ENCODE data around the gene GPX6.

Gene GPX6

DNA sequence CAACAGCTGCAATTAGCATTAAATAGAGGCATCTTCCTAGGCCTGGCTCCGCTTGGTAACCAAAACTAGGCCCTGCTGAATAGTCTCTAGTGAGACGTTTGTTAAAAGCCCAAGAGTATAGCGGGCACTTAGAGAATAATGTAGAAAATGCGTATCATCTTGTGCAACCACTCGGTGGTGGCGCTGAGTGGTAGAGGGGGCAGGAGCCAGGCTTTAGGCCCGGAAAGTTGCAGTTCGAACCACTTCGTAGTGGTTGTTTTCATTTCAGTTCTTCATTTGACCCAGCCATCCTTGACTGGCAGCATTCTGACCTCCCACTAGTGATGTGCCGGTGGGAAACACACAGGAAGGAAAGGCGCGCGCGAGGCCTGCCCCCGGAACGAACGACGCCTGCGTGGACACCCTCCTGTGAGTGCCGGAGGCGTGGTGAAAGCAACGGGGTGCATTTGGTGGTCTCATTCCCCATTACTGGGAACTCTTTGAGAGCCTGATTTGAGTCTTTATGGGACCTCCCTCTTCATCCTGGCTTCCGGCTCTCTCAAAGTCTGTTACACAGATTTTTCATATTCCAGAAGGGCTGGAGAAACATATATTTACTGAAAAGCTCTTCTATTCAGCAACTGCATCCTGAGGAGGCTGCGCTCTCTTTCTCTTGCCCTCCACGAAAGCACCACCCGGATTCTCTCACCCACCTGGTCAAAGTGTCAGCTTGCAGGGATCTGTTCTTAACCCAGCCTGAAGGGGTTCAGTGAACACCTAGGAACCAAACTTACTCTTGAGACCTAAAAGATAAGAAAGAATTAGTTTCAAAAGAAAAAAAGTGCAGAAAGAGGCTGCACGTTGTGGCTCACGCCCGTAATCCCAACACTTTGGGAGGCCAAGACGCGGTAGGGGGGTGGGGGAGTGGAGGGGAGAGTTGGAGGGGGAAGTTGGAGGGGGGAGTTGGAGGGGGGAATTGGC lies 28.3 kb upstream of the GPX6 start:
- TF ChIP-seq SIN3A (IDR thresholded peaks at IDR 0.05; ENCODE audit: borderline replicate concordance, insufficient read depth, low read length): no peak
- TF ChIP-seq, protein P1, sequence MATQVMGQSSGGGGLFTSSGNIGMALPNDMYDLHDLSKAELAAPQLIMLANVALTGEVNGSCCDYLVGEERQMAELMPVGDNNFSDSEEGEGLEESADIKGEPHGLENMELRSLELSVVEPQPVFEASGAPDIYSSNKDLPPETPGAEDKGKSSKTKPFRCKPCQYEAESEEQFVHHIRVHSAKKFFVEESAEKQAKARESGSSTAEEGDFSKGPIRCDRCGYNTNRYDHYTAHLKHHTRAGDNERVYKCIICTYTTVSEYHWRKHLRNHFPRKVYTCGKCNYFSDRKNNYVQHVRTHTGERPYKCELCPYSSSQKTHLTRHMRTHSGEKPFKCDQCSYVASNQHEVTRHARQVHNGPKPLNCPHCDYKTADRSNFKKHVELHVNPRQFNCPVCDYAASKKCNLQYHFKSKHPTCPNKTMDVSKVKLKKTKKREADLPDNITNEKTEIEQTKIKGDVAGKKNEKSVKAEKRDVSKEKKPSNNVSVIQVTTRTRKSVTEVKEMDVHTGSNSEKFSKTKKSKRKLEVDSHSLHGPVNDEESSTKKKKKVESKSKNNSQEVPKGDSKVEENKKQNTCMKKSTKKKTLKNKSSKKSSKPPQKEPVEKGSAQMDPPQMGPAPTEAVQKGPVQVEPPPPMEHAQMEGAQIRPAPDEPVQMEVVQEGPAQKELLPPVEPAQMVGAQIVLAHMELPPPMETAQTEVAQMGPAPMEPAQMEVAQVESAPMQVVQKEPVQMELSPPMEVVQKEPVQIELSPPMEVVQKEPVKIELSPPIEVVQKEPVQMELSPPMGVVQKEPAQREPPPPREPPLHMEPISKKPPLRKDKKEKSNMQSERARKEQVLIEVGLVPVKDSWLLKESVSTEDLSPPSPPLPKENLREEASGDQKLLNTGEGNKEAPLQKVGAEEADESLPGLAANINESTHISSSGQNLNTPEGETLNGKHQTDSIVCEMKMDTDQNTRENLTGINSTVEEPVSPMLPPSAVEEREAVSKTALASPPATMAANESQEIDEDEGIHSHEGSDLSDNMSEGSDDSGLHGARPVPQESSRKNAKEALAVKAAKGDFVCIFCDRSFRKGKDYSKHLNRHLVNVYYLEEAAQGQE (IDR thresholded peaks at IDR 0.05; ENCODE audit: insufficient read depth in 1 of 2, low read depth in 2 of 2, low read length in 2 of 2): no peak
- no peak for TF ChIP-seq FOXP2 (optimal IDR thresholded peaks at IDR 0.05; ENCODE audit: borderline replicate concordance, extremely low read depth, extremely low read length, insufficient read depth)
- TF ChIP-seq TAF1 (IDR thresholded peaks at IDR 0.05; ENCODE audit: borderline replicate concordance, insufficient read depth, low read length): no peak
- no peak for TF ChIP-seq POLR2AphosphoS5 (IDR thresholded peaks at IDR 0.05; ENCODE audit: low read depth, low read length)

DNA sequence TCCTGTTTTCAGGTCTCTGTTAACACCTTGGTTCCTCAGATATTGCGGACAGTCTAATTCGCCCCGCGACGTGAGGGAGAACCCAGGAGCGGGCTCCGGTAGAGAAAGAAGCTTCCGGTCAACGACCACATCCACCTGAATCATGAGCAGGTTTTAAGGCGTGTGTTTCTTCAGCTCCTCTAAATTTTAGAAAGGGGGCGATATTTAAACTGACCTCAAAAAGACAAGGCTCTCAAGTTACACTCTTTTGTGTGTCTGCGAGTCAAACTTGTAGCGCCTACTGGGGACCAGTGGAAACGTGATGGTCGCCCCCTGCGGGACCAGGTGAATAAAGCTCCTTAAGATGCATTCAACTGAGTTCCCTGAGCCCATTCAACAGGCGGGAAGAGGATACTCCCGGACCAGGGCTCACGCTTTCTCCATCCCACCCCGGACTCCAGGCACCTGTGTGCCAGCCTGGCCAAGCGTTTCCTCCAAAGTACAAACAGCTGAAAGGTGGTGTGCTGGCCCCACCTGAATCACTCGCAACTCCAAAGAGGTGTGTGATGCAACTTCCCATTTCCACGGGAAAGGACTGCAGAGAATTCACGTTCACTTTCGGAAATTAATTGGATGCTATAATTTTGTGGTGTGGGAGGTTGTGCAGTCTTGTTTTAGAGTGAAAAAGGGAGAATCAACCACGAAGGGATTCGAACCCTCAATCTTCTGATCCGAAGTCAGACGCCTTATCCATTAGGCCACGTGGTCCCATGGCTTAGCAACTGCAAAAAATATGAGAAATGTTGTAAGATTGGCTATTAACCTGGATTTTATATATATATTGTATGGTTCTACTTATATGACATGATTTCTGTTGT lies 27.1 kb upstream of the GPX6 start:
- no peak for TF ChIP-seq POLR2AphosphoS5 (IDR thresholded peaks at IDR 0.05; ENCODE audit: low read depth, low read length)
- peak; percentile 16; the same call in 1 of the 2 replicates for TF ChIP-seq TAF1 (IDR thresholded peaks at IDR 0.05; ENCODE audit: borderline replicate concordance, insufficient read depth, low read length)
- TF ChIP-seq FOXP2 (optimal IDR thresholded peaks at IDR 0.05; ENCODE audit: borderline replicate concordance, extremely low read depth, extremely low read length, insufficient read depth): no peak
- no peak for TF ChIP-seq SIN3A (IDR thresholded peaks at IDR 0.05; ENCODE audit: borderline replicate concordance, insufficient read depth, low read length)

DNA sequence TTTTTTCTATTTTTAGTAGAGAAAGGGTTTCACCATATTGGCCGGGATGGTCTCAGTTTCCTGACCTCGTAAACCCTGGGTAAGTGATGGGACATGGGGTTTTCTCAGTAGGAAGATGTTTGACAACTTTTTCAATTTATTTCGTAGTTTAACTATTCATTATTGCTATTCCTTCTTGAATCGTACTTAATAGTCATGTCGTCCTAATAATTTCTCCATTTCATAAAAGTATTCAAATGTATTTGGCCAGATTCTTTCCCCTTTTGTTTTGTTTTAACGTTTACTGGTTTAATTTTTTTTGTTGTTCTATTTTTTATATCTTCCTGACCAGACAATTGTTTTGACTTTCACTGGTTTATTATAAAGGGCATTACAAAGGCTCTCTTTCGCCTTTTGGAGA lies 26.4 kb upstream of the GPX6 start:
- TF ChIP-seq TAF1 (IDR thresholded peaks at IDR 0.05; ENCODE audit: borderline replicate concordance, insufficient read depth, low read length) (no peak), POLR2AphosphoS5 (IDR thresholded peaks at IDR 0.05; ENCODE audit: low read depth, low read length) (no peak), FOXP2 (optimal IDR thresholded peaks at IDR 0.05; ENCODE audit: borderline replicate concordance, extremely low read depth, extremely low read length, insufficient read depth) (no peak), SIN3A (IDR thresholded peaks at IDR 0.05; ENCODE audit: borderline replicate concordance, insufficient read depth, low read length) (no peak)
- TF ChIP-seq, protein P1 (IDR thresholded peaks at IDR 0.05; ENCODE audit: insufficient read depth in 1 of 2, low read depth in 2 of 2, low read length in 2 of 2): no peak

DNA sequence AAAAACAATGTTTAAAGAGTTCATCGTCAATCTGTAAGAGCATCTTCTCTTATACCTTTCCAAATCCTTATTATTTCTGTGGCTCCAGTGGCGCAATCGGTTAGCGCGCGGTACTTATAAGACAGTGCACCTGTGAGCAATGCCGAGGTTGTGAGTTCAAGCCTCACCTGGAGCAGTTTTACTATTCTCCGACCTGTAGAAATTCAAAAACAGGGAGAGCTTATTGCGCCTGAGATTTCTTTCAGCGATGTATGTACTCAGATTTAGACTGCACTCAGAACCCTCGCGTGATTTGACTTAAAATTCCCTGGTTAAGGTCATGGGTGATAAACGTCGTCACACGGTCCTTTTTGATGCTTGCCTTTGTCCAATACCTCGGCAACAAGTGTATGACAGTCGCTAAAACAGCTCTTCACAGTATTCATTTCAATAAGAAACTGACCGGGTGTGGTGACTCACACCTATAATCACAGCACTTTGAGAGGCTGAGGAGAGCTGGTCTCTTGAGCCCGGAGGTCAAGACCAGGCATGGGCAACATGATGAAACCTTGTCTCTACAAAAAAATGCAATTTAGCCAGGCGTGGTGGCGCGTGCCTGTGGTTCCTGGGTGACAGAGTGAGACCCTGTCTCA lies 22.0 kb upstream of the GPX6 start:
- TF ChIP-seq TAF1 (IDR thresholded peaks at IDR 0.05; ENCODE audit: borderline replicate concordance, insufficient read depth, low read length) (no peak), POLR2AphosphoS5 (IDR thresholded peaks at IDR 0.05; ENCODE audit: low read depth, low read length) (no peak), FOXP2 (optimal IDR thresholded peaks at IDR 0.05; ENCODE audit: borderline replicate concordance, extremely low read depth, extremely low read length, insufficient read depth) (no peak), SIN3A (IDR thresholded peaks at IDR 0.05; ENCODE audit: borderline replicate concordance, insufficient read depth, low read length) (no peak)
- TF ChIP-seq, protein P1 (IDR thresholded peaks at IDR 0.05; ENCODE audit: insufficient read depth in 1 of 2, low read depth in 2 of 2, low read length in 2 of 2): no peak

DNA sequence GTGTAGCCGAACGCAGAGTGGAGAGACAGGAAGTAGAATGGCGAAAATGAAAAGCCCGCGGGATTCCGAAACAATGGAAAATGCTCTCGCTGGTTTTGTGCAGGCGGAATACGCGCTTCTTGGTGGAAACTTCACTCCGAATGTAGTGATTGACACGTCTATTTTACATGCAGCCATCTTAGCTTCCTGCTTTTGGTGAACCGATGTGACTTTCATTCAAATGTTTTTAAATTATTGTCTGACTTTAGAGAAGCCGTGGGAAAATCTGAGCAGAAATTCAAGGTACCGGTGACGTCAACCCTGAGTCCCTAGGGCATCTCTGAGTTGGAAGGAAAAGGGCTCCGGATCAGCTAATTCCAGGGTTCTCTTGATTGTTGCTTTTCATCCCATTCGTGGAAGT lies 21.5 kb upstream of the GPX6 start:
- no peak for TF ChIP-seq TAF1 (IDR thresholded peaks at IDR 0.05; ENCODE audit: borderline replicate concordance, insufficient read depth, low read length)
- no peak for TF ChIP-seq FOXP2 (optimal IDR thresholded peaks at IDR 0.05; ENCODE audit: borderline replicate concordance, extremely low read depth, extremely low read length, insufficient read depth)
- no peak for TF ChIP-seq SIN3A (IDR thresholded peaks at IDR 0.05; ENCODE audit: borderline replicate concordance, insufficient read depth, low read length)
- TF ChIP-seq POLR2AphosphoS5 (IDR thresholded peaks at IDR 0.05; ENCODE audit: low read depth, low read length): no peak
- TF ChIP-seq, protein P1 (IDR thresholded peaks at IDR 0.05; ENCODE audit: insufficient read depth in 1 of 2, low read depth in 2 of 2, low read length in 2 of 2): no peak
